ENCODE results near the gene GNPAT.

The GNPAT gene

GRCh38 chr1:231219422-231220401, 21.3 kb upstream of the GNPAT start:
- no peak overlapping the region for H3K4me3 ChIP-seq (ENCODE audit: low read depth, low read length)
- TF ChIP-seq, protein P1, sequence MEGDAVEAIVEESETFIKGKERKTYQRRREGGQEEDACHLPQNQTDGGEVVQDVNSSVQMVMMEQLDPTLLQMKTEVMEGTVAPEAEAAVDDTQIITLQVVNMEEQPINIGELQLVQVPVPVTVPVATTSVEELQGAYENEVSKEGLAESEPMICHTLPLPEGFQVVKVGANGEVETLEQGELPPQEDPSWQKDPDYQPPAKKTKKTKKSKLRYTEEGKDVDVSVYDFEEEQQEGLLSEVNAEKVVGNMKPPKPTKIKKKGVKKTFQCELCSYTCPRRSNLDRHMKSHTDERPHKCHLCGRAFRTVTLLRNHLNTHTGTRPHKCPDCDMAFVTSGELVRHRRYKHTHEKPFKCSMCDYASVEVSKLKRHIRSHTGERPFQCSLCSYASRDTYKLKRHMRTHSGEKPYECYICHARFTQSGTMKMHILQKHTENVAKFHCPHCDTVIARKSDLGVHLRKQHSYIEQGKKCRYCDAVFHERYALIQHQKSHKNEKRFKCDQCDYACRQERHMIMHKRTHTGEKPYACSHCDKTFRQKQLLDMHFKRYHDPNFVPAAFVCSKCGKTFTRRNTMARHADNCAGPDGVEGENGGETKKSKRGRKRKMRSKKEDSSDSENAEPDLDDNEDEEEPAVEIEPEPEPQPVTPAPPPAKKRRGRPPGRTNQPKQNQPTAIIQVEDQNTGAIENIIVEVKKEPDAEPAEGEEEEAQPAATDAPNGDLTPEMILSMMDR (IDR thresholded peaks at IDR 0.05; ENCODE audit: low read depth, low read length): no peak

DNA sequence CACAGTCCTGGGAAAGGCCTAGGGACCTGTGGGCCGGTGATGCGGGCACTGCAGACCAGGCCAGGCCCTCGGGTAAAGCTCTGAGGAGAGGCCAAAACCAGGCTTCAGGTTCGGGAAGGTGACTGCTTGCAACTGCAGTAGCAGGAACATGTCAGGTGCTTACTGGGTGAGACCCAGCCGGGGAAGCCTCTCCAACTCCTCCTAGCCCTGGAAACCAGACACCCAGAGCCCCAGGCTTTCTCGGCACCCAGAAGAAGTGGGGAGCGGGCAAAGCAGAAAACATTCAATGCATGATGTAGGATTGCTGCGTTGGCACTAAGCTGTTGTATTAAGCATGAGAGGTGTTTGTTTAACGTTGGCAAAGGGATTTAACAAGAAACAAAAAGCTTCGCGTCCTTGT, 20.2 kb upstream of the GNPAT start:
- TF ChIP-seq, protein P1 (IDR thresholded peaks at IDR 0.05; ENCODE audit: low read depth, low read length): no peak
- H3K4me3 ChIP-seq (ENCODE audit: low read depth, low read length): no peak overlapping the region

DNA sequence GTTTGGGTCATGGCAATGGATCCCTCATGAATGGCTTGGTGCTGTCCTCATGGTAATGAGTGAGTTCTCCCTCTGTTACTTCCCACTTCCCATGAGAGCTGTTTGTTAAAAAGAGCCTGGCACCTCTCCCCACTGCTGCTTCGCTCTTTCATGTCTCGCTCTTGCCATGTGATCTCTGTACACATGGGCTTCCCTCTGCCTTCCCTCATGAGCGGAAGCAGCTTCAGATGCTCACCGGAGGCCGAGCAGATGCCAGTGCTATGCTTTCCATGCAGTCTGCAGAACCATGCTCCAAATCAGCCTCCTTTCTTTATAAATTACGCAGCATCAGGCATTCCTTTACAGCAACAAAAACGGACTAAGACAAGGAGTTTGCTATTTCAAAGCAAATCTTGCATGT, 14.9 kb upstream of the GNPAT start:
- no peak overlapping the region for H3K4me3 ChIP-seq (ENCODE audit: low read depth, low read length)
- TF ChIP-seq, protein P1 (IDR thresholded peaks at IDR 0.05; ENCODE audit: low read depth, low read length): no peak

DNA sequence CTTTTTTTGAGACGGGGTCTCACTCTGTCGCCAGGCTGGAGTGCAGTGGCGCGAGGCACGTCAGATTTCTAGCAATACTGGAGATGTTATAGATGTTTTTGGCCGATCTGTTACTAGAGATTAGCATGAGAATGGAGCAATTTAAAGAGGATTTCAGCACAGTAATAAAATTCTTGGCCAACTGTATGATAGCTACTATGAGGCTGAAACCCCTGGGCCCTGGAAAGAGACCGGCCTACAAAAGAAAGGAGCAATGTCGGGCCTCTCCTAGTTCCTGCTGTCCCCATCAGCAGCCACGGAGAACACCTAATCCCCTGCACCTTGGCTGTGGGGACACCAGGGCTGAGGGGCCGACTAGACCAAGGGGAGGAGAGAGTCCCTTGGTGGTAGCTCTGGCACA, 9.5 kb upstream of the GNPAT start:
- no peak overlapping the region for H3K4me3 ChIP-seq (ENCODE audit: low read depth, low read length)
- TF ChIP-seq, protein P1 (IDR thresholded peaks at IDR 0.05; ENCODE audit: low read depth, low read length): no peak

DNA sequence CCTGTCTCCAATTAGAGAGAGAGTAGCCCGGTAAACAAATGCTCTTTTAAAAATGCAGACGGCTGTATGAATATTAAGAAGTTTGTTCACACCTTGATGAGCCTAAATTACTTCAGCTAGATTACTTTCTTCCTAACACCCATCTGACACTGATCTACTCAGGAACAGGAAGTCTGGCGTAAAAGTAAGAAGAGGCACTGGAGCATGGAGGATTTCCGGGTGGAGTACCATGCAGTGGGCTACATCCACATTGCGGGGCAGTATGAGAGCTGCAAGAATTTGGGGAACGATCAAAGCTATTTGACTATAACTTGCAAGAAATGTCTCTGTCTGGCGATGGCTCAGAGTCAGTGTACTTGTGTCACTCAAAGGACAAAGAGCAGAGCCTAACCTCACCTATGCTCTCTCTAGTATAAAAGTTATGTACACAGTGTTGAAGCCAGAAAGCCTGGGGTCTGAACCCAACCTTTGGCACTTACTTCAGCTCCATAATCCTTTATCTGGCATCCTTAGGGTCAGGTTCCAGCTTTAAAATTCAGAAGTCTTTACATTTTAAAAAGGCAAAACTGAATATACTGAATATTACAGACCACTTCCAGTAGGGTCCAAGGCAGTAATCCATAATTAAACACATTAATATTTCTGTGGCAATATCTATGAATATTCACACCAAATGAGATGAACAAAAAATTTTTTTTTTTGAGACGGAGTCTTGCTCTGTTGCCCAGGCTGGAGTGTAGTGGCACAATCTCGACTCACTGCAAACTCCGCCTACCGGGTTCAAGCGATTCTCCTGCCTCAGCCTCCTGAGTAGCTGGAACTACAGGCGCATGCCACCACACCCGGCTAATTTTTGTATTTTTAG, 7.9 kb upstream of the GNPAT start:
- TF ChIP-seq, protein P1 (IDR thresholded peaks at IDR 0.05; ENCODE audit: low read depth, low read length): no peak
- no peak overlapping the region for H3K4me3 ChIP-seq (ENCODE audit: low read depth, low read length)

- no peak overlapping the region for H3K4me3 ChIP-seq (ENCODE audit: low read depth, low read length)
- TF ChIP-seq, protein P1 (IDR thresholded peaks at IDR 0.05; ENCODE audit: low read depth, low read length): no peak
Measured at GRCh38 chr1:231233735-231234417, 7.1 kb upstream of the GNPAT start.
